Measurements from ENCODE around the gene PRKCA.

The PRKCA gene

DNA sequence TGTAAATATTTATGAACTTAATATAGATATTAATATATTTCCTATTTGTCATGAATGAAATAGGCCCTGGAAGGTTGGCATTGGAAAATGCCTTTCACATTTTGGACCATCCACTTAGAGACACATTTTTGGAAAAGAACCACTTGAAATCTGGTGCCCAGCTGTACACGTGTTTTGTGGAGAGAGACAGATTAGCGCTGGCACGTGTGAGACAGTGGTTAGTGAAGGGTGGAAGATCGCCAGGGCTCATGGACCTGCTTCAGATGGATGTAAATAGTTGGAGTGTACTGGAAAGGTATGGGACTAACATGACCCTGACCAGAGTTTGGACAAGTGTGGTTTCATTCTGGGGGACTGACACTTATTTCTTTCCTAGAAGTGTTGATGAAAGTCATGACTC, 222.9 kb downstream of the PRKCA start:
- no peak for DNase-seq

DNA sequence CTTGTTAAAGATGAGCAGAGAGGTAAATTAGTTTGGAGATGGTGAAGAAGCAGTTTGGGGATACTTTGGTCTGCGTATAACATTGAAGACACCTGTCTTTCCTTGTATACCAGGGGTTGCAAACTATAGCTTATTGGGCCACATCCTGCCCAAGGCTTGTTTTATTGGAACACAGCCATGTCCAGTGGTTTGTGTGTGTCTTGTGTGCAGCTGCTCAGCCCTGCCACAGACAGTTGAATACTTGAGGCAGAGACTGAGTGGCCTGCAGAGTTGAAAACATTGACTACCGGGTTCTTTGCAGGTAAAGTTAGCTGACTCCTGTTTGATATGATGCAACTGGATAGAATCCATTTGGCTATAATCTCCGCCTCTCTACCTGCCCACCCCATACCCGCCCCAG, 224.4 kb downstream of the PRKCA start:
- DNase-seq = no peak

GRCh38 chr17:66527335-66527734, 224.9 kb downstream of the PRKCA start:
- DNase-seq = no peak

- no peak for DNase-seq
Observed at GRCh38 chr17:66531851-66532295, 229.5 kb downstream of the PRKCA start.

DNA sequence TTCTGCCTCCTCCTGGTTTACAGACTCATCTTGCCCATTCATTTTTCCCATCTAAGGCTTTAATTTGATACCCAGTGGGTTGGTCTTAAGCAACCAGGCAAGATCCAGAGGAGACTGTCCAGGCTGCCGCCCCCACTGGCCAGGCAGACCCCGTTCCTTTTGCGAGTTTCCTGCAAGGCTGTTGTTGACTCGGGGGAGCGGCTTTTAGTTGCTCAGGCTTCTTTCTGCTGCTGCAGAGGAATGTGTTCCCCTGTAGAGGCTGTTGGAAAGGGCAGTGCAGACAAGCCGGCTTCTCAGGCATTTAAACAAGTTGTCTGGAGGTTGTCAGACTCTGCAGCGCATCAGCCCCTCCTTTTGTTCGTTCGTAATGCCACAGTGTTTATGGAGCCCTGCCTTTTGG, 231.2 kb downstream of the PRKCA start:
- DNase-seq = no peak

DNA sequence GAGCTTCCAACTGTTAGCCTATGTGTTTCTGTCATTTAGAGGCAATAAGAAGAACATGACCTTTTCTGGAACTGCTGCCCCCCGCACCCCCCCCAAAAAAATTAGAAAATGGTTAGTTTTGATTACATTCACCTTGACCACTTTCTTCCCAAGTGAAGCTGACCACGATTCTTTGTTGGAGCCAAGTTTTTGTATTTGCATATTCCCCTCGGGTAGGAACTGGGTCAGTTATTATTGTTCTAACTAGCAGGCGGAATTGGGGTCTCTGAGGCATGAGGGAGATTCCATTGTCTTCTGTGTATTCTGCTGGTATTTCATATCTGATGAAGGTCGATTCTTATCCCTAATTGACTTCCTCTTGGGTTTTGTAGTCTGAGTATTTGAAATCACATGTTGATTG, 231.6 kb downstream of the PRKCA start:
- no peak for DNase-seq

- DNase-seq = no peak
Observed at GRCh38 chr17:66535611-66536010, 233.2 kb downstream of the PRKCA start.

DNA sequence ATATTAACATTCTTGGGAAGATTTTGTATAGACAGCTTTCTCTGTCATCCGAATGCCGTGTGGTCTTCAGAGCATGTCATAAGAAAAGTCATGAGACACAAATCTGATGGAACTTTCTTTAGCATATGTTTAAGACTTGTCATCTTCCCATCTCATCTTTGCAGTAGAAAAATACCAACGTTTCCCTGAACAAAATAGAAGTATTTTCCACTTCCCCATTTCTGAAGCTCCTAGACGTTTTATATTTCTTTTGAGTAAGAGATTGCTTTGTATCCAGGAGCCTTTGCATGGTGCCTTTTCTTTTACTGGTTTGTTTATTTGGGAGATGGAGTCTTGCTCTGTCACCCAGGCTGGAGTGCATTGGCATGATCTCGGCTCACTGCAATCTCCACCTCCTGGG, 235.1 kb downstream of the PRKCA start:
- peak; percentile 38 for DNase-seq

DNA sequence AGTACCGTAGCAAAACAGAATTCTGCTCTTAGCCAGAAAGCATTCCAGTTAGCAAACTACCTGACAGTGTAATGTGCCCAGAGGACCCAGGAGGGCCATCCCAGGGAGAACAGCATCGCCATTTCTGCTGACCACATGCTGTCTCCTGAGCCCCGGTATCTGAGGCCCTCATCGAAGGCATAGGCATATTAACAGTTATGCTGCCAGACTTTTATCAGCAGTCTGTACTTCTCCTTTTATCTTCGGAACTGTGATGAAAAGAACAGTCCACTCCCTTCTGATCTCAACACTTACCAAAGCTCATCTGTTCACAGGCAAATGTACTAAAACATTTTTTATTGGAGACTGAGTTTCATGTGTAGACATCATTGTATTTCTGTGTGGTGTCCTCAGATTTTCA, 236.4 kb downstream of the PRKCA start:
- DNase-seq = peak; percentile 12

DNA sequence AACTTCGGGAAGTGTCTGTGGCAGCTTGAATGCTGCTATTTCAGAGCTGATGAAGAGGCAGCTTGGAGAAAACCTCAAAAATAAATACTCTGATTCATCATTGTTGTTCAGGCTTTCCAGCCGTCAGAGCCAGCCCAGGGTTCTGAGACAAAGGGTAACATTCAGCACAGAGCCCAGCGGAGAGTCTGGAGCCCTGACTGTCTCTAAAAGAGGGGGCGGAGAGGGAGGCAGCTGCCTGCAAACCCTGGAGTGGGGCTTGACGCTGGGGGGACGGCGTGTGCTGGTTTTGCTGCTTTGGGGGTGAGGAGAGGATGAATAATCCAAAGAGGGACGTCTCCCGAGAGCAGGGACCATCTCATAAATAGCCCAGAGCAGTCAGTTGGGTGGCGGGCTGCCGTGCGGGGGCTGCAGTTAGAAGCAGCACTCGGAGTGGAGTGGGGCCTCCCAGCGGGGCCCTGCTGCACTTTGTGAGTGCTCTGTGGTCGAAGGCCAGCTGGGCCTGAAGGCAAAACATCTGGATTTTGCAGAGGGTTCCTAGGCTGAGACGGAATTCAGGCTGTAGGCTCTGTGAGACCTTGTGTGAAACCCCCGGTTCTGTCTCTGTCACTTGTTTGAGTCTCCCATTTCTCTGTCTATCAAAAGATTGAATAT, 237.8 kb downstream of the PRKCA start:
- no peak for DNase-seq

GRCh38 chr17:66541461-66542128, 239.2 kb downstream of the PRKCA start:
- DNase-seq = no peak

DNA sequence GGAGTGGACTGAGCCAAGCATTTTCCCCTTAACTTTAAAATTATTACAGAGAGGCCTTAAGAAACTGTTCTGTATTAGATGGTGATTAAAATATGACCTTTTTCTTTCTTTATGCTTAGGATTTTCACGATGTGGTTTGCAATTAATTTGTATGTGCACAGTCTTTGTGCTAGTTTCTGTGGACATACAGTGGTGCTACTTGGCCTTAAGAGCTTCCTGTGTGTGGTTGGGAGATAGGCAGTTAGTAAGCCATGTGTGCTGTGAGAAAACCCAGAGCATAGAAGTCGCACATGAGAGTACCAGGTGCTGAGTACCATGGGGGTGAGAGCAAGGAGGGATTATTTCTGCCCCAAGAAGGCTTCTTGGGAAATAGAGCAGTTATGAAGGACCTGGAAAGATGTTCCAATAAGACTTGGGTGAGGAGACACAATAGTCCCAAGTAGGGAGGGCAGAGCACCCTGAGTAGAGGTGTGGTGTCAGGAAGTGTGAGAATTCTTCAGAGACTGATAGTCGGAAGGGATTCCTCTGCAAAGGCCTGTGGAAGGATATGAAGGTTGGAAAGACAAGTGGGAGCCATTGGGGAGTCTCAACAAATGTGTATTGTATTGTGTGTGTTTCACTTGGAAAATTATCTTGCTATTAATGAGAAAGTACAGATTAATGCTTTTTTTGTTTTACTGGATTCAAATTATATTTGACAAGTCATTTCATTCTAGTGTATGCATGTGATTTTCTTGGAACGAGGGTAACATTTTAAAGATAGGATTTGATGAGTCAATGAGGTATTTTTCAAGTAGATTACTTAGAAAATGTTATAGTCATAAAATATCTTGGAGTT, 239.9 kb downstream of the PRKCA start:
- DNase-seq = no peak

DNA sequence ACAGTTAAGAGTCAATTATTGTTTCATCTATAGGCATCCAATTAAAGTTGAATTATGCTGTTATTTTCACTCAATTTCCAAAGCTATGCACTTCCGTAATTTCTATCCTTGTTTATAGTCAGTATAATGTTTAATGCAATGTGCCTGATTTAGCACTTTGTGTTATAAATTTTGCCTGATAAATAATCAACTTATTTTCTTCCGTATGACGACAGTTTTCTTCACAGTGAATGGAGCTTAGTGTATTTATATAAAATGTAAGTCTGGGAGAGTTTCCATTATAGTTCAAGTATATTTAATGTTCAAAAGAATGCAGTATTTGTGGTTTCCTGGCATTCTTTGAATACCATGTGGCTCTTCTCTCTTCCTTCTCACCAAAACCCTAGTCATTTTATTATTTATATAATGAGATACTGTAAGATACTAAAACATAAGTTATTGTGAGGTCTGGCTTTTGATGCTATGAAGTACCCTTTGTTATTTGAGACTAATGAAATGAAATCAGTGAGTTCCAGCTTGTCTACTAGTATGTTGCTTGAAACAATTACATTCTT, 240.6 kb downstream of the PRKCA start:
- no peak for DNase-seq

DNA sequence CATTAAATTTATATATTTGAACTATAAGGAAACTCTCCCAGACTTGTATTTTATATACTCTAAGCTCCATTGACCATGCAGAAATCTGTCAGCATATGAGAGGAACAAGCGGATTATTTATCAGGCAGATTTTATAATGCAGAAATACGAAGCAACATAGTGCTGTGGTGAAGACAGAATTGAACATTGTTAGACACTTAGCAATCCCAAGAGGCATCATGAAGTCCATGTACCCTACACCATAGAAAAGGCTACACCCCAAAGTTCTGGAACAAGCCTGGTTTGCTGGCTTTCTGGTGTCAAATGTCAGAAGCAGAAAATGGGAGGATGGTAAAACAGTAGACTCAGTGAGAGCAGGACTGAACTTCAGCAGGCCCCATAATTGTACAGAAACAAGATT, 241.1 kb downstream of the PRKCA start:
- no peak for DNase-seq

GRCh38 chr17:66545918-66546317, 243.5 kb downstream of the PRKCA start:
- no peak for DNase-seq

DNA sequence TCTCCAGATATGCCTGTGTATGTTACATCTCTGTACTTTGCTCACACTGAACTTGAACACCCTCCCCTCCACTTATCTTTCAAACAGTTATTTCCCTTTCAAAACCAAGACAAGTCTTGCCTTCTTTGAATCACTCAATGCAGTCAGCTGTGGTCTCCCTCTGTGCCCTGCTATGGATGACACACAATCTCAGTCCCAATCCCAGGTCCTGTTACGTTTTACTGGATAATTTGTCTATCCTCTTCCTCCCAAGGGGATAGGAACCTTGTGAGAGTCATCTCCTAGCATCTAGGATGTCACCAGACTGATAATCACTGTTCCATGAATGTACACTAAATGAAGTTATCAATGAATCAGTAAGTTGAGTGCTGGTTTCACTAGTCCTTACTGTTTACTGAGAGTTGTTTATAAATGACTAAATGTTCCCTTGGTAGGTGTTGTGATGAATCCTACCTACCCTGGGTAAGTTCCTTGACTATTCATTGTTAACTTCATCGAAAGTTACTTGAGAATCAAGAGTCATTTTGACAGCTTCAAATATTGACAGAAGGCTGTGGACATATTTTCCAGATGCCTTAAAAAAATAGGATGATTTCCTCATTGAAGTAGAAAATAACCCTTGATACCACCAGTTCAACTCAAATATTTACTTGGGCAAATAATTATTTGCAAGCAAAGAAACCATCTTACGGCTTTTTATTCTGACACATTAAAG, 244.9 kb downstream of the PRKCA start:
- DNase-seq = no peak

GRCh38 chr17:66548158-66548557, 245.7 kb downstream of the PRKCA start:
- no peak for DNase-seq

GRCh38 chr17:66548659-66549310, 246.4 kb downstream of the PRKCA start:
- DNase-seq = peak; percentile 18

DNA sequence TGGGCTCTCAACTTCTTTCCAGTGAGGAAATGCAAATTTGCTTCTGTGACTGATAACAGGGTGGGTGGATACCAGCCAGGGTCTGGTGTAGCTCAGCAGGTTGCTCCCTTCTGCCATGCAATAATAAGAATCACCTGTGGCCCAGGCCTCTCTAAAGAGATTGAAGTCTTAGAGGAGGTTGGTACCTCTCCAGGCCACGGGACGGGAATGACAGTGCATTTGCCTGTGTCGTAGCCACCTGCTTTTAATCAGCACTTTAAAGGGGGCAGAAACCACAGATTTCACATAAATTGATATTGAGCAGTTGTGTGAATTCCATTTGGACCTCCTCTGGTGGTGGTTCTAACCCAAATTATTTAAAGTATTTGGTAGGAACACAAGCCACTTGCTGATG, 246.9 kb downstream of the PRKCA start:
- DNase-seq = no peak

DNA sequence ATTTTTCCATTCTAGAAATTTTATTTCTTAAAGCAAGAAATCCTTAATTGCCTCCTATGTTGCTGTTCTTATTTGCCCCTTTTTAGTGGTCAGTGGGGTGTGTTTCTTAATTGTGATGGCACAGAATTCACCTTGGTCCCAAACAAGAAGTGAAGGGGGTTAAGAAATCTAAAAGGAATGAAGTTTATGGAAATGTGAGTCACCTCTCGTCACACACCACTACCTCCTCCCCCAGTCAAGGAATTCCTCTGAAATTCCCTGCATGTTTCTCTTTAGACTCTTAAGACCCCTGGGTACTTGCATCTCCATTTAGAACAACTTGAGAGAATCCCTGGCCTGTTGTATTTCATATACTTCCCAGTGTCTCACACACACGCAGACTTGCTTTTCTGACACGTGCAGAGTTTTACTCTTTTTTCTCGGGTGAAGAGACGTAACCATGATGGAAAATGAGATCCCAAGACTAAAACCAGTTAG, 247.4 kb downstream of the PRKCA start:
- no peak for DNase-seq

GRCh38 chr17:66551839-66552238, 249.4 kb downstream of the PRKCA start:
- no peak for DNase-seq

- DNase-seq = peak; percentile 12
Observed at GRCh38 chr17:66552371-66552770, 250.0 kb downstream of the PRKCA start.
